PFSK-1 (cell line): Measurements from ENCODE around the gene IL37.

Source experiments
- FOXP2 ChIP-seq: optimal IDR thresholded peaks from 2 replicates; pipeline ENCODE3; 2011; ENCODE audit warnings: borderline replicate concordance, control low read depth, inconsistent platforms; ENCODE audit not compliant: insufficient read depth; ENCODE audit errors: extremely low read length, extremely low read depth
- POLR2AphosphoS5 ChIP-seq: IDR thresholded peaks from 2 replicates; pipeline ENCODE4 v1.6.1; 2012; ENCODE audit warnings: low read depth, mild to moderate bottlenecking, control low read depth, low read length, moderate library complexity
- SIN3A ChIP-seq: IDR thresholded peaks from 2 replicates; pipeline ENCODE4 v1.6.1; 2012; ENCODE audit warnings: mild to moderate bottlenecking, low read length, moderate library complexity, borderline replicate concordance; ENCODE audit not compliant: insufficient read depth
- TAF1 ChIP-seq: IDR thresholded peaks from 2 replicates; pipeline ENCODE4 v1.6.1; 2012; ENCODE audit warnings: low read length, control low read depth, borderline replicate concordance; ENCODE audit not compliant: insufficient read depth
- TF ChIP-seq, protein P1 (sequence below), 2 experiments: IDR thresholded peaks; 2 replicates each; pipeline versions ENCODE4 v1.6.1 to v1.8.0; 2011 to 2012; ENCODE audit warnings: low read depth in 2 of 2, low read length in 2 of 2, control low read depth in 1 of 2, inconsistent platforms in 1 of 2, mild to moderate bottlenecking in 1 of 2, moderate library complexity in 1 of 2; ENCODE audit not compliant: insufficient read depth in 1 of 2

The IL37 gene

DNA sequence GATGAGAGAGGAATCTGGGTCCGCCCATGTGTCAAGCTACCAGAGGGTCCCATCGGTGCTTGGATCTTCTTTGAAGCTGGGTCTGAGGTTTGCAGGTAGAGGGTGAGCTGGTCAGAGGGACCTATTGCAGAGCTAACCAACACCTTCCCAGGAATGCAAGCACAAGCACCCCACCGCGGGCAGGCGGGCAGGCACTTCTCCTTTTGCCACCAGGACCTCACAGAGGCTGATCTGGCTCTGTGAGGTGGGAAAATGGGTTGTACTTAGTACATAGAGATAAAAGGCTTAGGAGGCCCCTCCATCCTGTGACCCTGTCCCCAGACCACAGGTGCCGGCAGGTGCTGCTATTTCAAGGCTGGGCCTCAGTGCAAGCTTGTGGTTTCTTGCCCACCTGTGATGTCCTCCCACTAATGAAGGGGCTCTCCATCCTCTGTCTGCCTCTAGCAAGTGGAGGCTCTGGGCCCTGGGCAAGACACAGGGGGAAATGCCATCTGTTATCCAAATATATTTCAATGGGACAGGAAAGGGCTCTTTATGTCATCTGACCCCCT, 31.4 kb upstream of the IL37 start:
- no peak for TF ChIP-seq FOXP2
- no peak for TF ChIP-seq POLR2AphosphoS5
- TF ChIP-seq, protein P1, sequence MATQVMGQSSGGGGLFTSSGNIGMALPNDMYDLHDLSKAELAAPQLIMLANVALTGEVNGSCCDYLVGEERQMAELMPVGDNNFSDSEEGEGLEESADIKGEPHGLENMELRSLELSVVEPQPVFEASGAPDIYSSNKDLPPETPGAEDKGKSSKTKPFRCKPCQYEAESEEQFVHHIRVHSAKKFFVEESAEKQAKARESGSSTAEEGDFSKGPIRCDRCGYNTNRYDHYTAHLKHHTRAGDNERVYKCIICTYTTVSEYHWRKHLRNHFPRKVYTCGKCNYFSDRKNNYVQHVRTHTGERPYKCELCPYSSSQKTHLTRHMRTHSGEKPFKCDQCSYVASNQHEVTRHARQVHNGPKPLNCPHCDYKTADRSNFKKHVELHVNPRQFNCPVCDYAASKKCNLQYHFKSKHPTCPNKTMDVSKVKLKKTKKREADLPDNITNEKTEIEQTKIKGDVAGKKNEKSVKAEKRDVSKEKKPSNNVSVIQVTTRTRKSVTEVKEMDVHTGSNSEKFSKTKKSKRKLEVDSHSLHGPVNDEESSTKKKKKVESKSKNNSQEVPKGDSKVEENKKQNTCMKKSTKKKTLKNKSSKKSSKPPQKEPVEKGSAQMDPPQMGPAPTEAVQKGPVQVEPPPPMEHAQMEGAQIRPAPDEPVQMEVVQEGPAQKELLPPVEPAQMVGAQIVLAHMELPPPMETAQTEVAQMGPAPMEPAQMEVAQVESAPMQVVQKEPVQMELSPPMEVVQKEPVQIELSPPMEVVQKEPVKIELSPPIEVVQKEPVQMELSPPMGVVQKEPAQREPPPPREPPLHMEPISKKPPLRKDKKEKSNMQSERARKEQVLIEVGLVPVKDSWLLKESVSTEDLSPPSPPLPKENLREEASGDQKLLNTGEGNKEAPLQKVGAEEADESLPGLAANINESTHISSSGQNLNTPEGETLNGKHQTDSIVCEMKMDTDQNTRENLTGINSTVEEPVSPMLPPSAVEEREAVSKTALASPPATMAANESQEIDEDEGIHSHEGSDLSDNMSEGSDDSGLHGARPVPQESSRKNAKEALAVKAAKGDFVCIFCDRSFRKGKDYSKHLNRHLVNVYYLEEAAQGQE (IDR thresholded peaks at IDR 0.05; ENCODE audit: insufficient read depth in 1 of 2, low read depth in 2 of 2, low read length in 2 of 2), result no peak
- no peak for TF ChIP-seq TAF1
- no peak for TF ChIP-seq SIN3A

GRCh38 chr2:112880091-112880531, 30.9 kb upstream of the IL37 start:
- TF ChIP-seq TAF1 (no peak), FOXP2 (no peak), SIN3A (no peak), POLR2AphosphoS5 (no peak)
- TF ChIP-seq, protein P1 (IDR thresholded peaks at IDR 0.05; ENCODE audit: insufficient read depth in 1 of 2, low read depth in 2 of 2, low read length in 2 of 2), result no peak

DNA sequence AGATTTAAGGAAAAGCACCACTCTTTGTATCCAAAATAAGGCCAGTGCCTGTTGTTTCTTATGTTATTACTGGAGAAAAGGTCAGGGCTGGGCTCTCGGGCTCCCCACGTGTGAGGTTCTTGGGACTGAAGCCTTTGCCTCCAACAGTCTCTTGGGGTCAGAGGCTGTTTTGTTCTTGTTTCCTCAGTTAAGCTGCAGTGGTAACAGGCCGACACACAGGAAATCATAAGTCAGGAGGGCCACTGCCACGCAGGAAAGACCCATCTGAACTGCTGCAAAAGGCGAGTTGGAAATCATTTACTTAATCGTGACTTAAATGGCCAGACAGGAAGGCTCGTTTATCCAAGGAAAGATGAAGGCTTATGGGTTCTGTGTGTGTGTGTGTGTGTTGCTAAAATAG, 30.3 kb upstream of the IL37 start:
- TF ChIP-seq POLR2AphosphoS5 (no peak), SIN3A (no peak), FOXP2 (no peak), TAF1 (no peak)
- TF ChIP-seq, protein P1 (IDR thresholded peaks at IDR 0.05; ENCODE audit: insufficient read depth in 1 of 2, low read depth in 2 of 2, low read length in 2 of 2), result no peak

DNA sequence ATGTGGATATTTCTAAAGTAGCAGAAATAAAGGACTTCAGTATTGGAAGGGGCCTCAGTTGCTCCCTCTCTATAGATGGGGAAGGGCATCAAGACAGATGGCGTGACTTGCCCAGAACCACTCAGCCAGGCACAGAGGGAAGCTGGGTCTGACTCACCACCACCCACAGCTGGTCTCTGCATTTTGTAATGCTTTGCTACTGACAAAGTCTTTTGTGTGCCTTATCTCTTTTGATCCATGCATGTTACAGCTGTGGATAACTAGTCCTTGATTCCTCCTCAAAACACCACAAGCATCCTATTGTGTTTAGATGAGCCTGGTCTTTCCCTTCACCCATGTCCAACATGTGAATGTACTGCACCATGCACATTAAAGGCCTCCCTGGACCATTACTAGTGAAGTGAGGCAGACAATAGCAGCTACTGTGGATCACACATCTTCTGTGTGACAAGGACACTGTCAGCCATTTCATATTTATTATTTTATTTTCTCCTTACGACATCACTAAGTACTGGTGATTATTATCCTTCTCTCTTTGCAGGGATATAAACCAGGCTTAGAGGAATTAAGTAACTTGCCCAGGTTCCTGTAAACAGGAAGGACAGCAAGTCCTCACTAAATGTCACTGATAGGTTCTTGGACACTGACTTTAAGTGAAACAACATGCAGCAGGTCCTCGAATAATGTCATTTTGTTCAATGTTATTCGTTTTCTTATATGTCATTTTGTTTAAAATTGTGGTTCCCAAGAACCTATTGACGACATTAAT, 29.6 kb upstream of the IL37 start:
- TF ChIP-seq, protein P1 (IDR thresholded peaks at IDR 0.05; ENCODE audit: insufficient read depth in 1 of 2, low read depth in 2 of 2, low read length in 2 of 2), result no peak
- TF ChIP-seq FOXP2 (no peak), SIN3A (no peak), TAF1 (no peak), POLR2AphosphoS5 (no peak)
